ENCODE data around the gene DOHH.

The DOHH gene, protein sequence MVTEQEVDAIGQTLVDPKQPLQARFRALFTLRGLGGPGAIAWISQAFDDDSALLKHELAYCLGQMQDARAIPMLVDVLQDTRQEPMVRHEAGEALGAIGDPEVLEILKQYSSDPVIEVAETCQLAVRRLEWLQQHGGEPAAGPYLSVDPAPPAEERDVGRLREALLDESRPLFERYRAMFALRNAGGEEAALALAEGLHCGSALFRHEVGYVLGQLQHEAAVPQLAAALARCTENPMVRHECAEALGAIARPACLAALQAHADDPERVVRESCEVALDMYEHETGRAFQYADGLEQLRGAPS

GRCh38 chr19:3500429-3501101 is at the start of gene DOHH:
DOHH (minus strand) TSS chr19:3500674; CDS start chr19:3496814, 3,860 bp downstream.
- peak; percentile 76 for DNase-seq

GRCh38 chr19:3549816-3550215 is 49.3 kb upstream of the DOHH start:
- DNase-seq = no peak

- no peak for DNase-seq
These were observed 48.1 kb upstream of the DOHH start for GRCh38 chr19:3548606-3549005.

- no peak for DNase-seq
These were observed 47.4 kb upstream of the DOHH start for GRCh38 chr19:3547767-3548282.

GRCh38 chr19:3547301-3547731 is 46.8 kb upstream of the DOHH start:
- DNase-seq = no peak

GRCh38 chr19:3546119-3546518 is 45.6 kb upstream of the DOHH start:
- no peak for DNase-seq

DNA sequence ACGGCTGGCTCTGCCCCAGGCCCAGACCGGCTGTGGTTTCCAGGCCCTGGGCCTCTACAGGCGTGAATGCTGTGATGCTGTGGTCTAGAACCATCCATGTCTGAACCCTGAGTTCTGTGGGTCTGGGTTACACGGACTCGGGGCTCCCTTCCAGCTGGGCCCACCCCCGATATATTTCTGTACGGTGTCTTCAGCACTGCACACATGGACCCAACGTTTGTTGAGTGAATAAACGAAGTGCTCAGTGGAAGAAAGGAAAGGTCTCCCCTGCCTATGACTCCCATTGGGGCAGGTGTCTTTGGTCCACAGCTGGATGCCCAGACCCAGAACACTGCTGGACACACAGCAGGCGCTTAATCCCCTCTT is 45.2 kb upstream of the DOHH start:
- no peak for DNase-seq

GRCh38 chr19:3544742-3545668 is 44.5 kb upstream of the DOHH start:
- no peak for DNase-seq

DNA sequence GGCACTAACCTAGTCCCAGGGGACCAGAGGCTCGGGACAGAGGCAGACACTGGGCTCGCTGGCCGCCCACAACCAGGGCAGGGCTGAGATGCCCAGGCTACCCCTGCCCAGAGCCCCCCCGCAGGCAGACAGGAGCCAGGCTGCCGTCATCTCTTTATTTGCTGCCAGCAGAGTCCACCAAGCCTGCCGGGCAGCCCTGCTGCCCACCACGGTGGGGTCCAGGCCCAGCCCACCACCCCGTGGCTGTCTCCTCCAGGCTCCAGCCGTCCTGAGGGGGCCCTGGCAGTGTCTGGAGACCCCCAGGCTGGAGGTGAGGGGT is 43.5 kb upstream of the DOHH start:
- DNase-seq = no peak

- no peak for DNase-seq
These were observed 42.9 kb upstream of the DOHH start for GRCh38 chr19:3543150-3544057.

GRCh38 chr19:3539756-3540118 is 39.3 kb upstream of the DOHH start:
- no peak for DNase-seq

DNA sequence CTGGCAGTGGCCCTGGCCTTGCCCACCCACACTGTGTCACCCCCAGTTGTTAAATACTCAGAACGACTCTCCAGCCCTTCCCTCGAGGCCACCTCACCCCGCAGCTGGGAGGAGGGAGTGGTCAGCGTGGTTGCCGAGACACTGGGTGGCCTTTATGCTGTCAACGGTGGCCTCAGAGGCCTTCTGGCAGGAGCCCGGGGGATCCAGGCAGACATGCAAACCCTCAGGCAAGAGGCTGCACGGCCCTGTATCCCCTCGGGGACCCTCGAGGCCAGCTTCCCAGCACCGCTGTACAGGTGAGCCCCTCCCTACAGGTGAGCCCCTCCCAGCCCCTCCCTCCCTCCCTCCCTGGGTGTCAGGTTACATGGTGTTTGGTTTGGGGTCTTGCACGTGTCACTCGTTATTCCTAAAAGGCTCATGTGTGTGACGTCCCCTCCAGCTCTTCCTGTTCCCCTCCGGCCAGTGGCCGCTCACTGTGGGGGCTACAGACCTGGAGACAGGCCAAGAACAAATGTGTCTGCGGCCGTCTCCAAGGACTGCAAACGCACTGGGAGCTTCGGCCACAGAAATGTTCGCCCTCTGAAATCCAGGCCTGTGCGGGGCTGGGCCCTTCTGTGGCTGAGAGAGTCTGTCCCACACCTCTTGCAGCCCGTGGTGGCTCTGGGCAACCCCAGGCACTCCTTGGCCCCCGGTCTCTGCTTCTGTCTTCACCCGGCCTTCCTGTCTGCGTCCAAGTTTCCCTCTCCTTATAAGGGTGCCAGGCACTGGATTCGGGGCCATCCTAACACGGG is 38.7 kb upstream of the DOHH start, which contains the start of gene TEKTIP1:
TEKTIP1 (plus strand) TSS at position 210 of the 791 bp plus-strand sequence; CDS start at position 214, 4 bp downstream.
- DNase-seq = no peak

DNA sequence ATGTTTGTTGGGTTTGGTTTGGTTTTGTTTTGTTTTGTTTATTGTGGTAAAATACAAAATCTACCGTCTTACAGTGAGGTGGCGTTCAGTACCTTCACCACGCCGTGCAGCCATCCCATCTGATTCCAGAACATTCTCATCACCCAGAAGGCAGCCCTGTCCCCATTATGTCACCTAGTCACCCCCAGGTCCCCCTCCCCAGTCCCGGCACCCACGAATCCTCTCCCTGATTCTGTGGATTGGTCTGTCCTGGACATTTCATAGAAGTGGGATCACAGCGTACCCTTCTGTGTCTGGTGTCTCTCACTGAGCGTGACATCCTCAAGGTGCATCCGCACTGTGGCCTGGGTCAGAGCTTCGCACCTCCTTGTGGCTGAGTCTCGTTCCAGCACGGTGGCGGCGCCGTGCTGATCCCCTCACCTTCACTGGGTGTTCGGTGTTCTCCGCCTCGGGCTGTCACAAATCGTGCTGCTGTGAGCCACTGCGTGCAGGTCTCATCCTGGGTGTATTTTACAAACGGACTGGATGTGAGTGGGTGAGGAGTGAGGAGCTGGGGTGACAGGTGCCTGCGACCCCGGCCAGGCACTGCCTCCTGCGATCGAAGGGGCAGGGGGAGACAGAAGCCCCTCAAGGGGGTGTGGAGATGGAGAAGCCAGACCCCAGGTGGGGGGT is 37.9 kb upstream of the DOHH start:
- DNase-seq = no peak

DNA sequence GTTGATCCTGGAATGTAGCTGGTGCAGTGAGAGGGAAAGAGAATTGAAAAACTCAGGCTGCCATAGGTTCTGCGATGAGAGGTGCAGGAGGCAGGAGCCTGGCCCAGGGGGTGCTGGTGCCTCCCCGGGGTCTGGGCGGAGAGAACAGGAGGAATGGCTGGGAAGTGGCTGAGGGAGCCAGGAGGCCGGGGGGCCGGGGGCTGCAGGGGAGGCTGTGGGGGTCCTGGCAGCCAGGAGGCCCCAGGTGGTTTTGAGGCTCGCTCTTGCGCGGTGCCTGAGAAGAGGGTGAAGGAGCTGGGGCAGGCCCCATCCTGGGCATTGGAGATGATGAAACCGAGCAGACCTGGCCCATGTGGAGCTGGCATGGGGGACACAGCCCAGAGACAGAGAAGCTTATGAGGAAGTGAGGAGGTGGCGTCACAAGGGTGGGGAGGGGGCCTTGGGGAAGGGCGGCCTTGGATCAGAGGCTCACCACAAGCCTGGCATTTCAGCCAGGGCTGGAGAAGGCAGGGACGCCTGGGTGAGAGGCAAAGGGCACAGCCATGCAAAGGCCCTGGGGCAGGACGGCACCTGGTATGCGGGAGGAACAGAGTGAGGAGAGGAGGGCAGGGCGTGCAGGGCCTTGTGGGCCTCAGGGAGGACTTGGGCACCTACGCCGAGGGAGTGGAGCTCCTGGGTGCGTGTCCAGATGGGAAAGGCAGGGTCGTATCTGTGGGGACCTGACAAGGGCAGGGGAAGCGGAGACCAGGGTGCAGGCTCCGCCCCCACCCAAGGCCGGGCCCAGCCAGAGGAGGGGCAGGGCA is 37.2 kb upstream of the DOHH start:
- DNase-seq = no peak

DNA sequence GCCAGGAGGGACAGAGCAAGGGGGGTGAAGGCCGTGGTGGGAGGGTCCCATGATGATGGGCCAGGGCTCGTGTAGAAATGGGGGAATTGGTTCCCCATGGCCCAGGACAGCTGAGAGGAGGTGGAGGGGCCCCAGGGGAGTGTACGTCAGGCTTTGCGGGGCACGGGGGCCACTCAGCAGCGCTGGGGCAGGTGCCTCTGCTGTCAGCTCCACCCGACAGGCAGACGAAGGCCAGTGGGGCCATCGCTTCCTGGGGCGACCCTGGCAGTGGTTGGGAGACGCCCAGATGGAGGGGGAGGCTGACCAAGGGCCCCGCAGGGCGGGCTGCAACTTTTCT is 36.6 kb upstream of the DOHH start:
- no peak for DNase-seq

DNA sequence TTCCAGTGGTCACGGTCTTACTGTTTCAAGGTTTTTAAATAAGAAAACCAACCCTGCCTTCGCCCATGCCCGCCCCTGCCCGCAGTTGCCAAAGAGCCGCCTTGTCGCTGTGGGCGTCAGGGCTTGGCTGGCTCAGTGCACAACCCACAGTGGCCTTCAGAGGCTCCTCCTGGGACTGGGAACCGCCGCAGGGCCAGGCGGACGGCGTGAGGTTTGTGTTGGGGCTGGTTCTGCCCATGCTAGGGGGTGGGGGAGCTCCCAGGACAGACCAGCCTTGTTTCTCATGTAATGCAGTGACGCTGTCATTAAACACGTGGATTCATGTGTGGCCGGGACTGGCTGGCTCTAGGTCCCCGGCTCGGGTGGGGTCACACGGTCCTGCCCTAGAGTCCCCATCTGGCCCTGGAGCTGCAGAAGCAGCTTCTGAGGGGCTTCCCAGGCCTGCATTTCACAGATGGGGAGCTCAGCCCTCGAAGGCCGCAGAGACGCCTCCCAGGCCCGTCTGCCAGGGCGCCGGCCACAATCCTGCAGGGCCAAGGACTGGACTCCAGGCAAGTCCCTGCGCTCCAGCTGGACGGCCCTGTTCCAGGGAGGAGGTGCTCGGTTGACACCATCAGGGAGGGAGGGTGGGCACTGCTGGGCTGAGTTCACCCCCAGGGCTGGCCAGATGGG is 36.1 kb upstream of the DOHH start:
- no peak for DNase-seq

GRCh38 chr19:3535981-3536380 is 35.5 kb upstream of the DOHH start:
- no peak for DNase-seq

DNA sequence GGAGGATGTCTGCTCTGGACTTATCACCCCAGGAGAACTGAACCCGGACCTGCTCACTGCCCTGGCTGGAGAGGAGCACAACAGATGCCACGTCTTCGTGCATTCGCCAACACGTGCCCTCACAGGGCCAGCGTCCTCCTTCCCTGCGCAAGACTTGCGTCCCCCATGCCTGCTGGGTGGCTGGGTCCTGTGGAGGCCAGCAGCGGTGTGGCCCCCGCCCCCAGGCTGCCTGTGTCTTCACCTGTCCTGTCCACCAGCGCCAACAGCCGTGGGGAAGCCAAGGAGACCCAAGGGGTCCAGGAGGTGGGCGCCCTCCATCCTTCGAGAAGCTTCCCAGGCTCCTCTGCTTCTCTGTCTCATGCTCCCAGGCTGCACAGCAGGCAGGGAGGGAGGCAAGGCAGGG is 35.1 kb upstream of the DOHH start:
- DNase-seq = no peak

- no peak for DNase-seq
These were observed 34.7 kb upstream of the DOHH start for GRCh38 chr19:3535235-3535535.

Measured in NCI-H510A (cell line).